Memory B cell (primary cell): ENCODE data around the gene ACY1.
A peak's percentile ranks its signal among the peaks of the same experiment; 100 is the strongest.

Source experiments
- ATAC-seq: fragments of 150-1000 bp; cut with Tn5 transposase; 2 replicates; pipeline ENCODE4 v1.10.0; 2021; ENCODE audit warnings: low read depth, mild to moderate bottlenecking, moderate library complexity
- DNase-seq, 2 donors: peaks; one replicate each; pipeline ENCODE4 v3.0.0; 2022; ENCODE audit warnings: low spot score in 2 of 2
- H3K27ac Mint-ChIP-seq: one replicate; pipeline ENCODE4 v1.8.0; 2022; ENCODE audit warnings: mild to moderate bottlenecking, moderate library complexity, mixed read lengths
- H3K27me3 Mint-ChIP-seq: one replicate; pipeline ENCODE4 v1.8.0; 2022; ENCODE audit warnings: mixed read lengths
- H3K36me3 Mint-ChIP-seq: one replicate; pipeline ENCODE4 v1.8.0; 2022; ENCODE audit warnings: mild to moderate bottlenecking, mixed read lengths
- H3K4me1 Mint-ChIP-seq: one replicate; pipeline ENCODE4 v1.8.0; 2022; ENCODE audit warnings: mixed read lengths
- H3K4me3 Mint-ChIP-seq: one replicate; pipeline ENCODE4 v1.8.0; 2022; ENCODE audit warnings: mild to moderate bottlenecking, moderate library complexity, mixed read lengths
- H3K9me3 Mint-ChIP-seq: one replicate; pipeline ENCODE4 v1.8.0; 2022; ENCODE audit warnings: mixed read lengths

Gene ACY1

GRCh38 chr3:51994530-51994929 lies 11.2 kb downstream of the ACY1 start:
- ATAC-seq: no peak
- Mint-ChIP-seq H3K27ac (peak overlapping the region; percentile 99), H3K9me3 (no peaks in the 10 kb centered on the region), H3K4me1 (peaks cover 17% of the 10 kb centered on the region), H3K27me3 (no peaks in the 10 kb centered on the region), H3K36me3 (peaks cover 15% of the 10 kb centered on the region), H3K4me3 (peak overlapping the region; percentile 98)
- DNase-seq: no peak

DNA sequence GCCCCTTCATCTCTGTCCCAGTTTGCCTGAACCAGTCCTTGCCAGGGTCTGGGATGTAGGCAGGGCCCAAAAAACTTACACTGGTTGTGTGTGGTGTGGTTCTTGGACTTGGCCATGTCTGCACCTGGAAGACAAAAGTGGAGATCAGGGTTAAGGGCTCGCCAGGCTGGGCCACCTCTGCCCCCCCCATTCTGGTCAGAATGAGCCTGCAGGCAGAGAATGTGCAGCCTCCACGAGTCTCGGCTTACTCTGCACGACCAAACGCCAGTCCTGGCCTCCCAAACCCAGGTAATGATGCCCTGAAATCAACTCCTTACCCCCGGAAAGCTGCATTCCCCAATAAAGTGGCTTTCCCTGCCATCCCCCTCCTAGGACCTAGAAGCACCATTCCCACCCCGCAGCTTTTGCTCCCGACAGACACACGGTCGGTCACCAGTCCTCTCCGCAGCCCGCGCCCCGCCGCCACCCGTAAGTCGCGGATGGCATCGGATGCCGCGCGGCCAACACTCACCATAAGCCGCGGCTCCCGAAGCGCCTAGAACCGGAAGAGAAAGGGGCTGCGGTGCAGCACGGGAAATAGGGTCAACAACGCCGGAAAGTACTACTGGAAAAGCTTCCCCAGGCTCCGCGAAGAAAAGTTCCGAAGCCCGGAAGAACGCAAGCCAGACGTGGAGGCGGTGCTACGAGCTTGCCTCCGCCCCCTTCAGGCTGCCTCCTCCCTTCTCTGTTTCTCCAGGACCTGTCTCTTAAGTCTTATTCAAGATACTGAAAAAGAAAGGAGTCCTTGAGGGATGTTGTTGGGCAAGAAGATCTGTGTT lies 12.2 kb downstream of the ACY1 start, which contains the start of gene RPL29:
Gene RPL29, minus strand, starts transcription at position 550 of the 818 bp plus-strand sequence. Its CDS starts 434 bp downstream, at position 116.
- ATAC-seq: peak; percentile 96
- Mint-ChIP-seq H3K9me3 (no peaks in the 10 kb centered on the region), H3K27ac (peak within 1 kb of the TSS; percentile 99), H3K4me3 (peak within 1 kb of the TSS; percentile 98), H3K36me3 (peaks cover 15% of the 10 kb centered on the region), H3K4me1 (peaks cover 17% of the 10 kb centered on the region), H3K27me3 (no peaks in the 10 kb centered on the region)
- DNase-seq: peak; percentile 88

GRCh38 chr3:51997172-51997571 lies 13.8 kb downstream of the ACY1 start:
- Mint-ChIP-seq H3K4me1 (peaks cover 20% of the 10 kb centered on the region), H3K9me3 (no peaks in the 10 kb centered on the region), H3K27me3 (no peaks in the 10 kb centered on the region), H3K36me3 (peaks cover 12% of the 10 kb centered on the region), H3K27ac (no peak overlapping the region), H3K4me3 (peak overlapping the region; percentile 21)
- no peak for ATAC-seq
- no peak for DNase-seq

GRCh38 chr3:51997935-51998596 lies 14.7 kb downstream of the ACY1 start:
- peaks cover 20% of the 10 kb centered on the region for H3K4me1 Mint-ChIP-seq
- DNase-seq: no peak
- no peaks in the 10 kb centered on the region for H3K9me3 Mint-ChIP-seq
- H3K27ac Mint-ChIP-seq: no peak overlapping the region
- no peaks in the 10 kb centered on the region for H3K27me3 Mint-ChIP-seq
- ATAC-seq: no peak
- peaks cover 11% of the 10 kb centered on the region for H3K36me3 Mint-ChIP-seq
- H3K4me3 Mint-ChIP-seq: no peak overlapping the region

DNA sequence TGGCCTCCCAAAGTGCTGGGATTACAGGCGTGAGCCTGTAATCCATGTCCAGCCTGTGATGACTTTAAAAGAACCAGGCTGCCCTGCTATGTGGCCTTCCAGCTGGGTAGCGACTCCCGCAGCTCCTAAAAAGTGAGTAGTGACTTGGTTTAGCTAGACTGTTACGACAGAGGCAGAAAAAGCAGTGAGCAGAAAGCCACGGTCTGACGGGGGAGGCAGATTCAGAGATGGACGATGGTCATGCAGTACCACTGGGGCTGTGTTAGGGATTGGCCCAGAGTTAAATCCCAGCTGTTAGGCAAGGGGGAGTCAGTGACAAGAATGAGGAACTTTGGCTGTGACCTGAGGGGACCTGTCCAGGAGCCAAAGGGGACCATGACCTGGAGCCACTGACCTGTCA lies 15.4 kb downstream of the ACY1 start:
- no peaks in the 10 kb centered on the region for H3K27me3 Mint-ChIP-seq
- H3K36me3 Mint-ChIP-seq: peaks cover 10% of the 10 kb centered on the region
- no peak for ATAC-seq
- peaks cover 17% of the 10 kb centered on the region for H3K4me1 Mint-ChIP-seq
- H3K4me3 Mint-ChIP-seq: no peak overlapping the region
- no peaks in the 10 kb centered on the region for H3K9me3 Mint-ChIP-seq
- DNase-seq: no peak
- H3K27ac Mint-ChIP-seq: no peak overlapping the region

DNA sequence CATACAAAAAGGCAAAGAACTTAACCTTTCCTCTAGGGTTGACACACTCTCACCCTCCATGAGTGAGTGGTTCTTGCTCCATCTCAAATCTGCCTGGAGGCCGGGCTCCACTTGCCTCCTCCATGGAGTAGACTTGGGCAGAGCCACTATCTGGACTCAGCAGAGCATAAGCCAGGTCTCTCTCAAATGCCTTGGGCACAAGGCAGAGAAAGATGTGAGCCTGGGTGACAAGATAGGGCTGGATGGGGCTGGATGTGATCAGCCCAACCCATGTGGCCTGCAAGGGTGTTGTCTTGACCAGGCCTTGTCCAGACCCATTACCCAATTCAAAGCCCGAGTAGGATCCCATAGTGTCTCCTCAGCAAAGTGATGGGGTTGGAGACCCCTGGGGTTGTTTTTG lies 16.5 kb downstream of the ACY1 start:
- Mint-ChIP-seq H3K27me3 (no peaks in the 10 kb centered on the region), H3K4me3 (no peak overlapping the region), H3K9me3 (no peaks in the 10 kb centered on the region), H3K27ac (no peak overlapping the region), H3K4me1 (peaks cover 9% of the 10 kb centered on the region), H3K36me3 (peaks cover 2% of the 10 kb centered on the region)
- ATAC-seq (no peak), DNase-seq (no peak)

DNA sequence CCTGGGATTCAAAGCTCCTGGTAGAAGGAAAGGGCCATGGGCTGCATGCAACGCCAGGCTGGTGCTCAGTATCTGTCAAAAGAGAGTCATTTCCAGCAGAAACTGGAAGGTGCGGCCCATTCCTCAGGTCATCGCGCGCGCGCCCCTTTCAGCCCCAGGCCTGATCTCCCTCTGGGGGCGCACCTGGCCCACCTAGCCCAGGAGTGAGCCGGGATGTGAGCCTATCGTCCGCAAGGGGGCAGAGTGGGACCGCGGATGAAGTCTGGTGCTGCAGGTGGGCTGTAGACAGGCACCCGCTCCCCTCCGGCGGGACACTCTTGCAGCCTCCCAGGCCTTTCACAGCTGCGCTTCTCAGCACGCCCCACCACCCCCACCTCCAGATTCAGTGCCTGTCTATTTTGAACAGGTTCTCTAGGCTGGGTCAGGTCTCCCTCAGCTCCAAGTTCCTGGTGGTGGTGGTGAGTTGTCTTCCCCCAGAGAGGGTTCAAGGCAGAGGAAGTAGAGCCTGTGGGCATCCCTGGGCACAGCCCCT lies 18.2 kb downstream of the ACY1 start:
- H3K27ac Mint-ChIP-seq: no peak overlapping the region

DNA sequence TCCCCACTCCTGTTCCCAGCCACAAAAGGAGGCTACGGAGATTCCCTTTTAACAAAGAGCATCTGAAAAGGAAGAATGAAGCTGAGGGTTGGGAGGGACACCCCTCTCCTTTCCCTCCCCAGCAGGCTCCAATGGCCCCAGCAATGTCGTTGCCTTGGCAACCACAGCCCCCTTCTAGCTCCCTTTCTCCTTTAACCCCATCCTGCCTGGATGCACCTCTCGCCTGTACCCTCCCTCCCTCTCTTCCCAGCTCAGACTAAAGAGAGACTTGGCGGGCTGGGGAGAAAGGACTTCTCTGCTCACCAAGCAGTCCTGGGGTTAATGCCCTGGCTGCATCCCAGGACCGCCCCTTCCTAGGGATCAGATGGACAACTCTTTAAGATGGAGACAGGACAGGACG lies 19.4 kb downstream of the ACY1 start:
- DNase-seq (no peak), ATAC-seq (no peak)
- Mint-ChIP-seq H3K4me1 (peaks cover 3% of the 10 kb centered on the region), H3K36me3 (no peaks in the 10 kb centered on the region), H3K27ac (no peak overlapping the region), H3K4me3 (no peak overlapping the region), H3K27me3 (no peaks in the 10 kb centered on the region), H3K9me3 (no peaks in the 10 kb centered on the region)

More for the DNA sequence above, 18.2 kb downstream of the ACY1 start:
- Mint-ChIP-seq H3K9me3 (no peaks in the 10 kb centered on the region), H3K4me3 (no peak overlapping the region), H3K4me1 (peaks cover 3% of the 10 kb centered on the region), H3K27me3 (no peaks in the 10 kb centered on the region), H3K36me3 (no peaks in the 10 kb centered on the region)
- ATAC-seq (peak; percentile 99), DNase-seq (peak; percentile 87 to 92)

DNA sequence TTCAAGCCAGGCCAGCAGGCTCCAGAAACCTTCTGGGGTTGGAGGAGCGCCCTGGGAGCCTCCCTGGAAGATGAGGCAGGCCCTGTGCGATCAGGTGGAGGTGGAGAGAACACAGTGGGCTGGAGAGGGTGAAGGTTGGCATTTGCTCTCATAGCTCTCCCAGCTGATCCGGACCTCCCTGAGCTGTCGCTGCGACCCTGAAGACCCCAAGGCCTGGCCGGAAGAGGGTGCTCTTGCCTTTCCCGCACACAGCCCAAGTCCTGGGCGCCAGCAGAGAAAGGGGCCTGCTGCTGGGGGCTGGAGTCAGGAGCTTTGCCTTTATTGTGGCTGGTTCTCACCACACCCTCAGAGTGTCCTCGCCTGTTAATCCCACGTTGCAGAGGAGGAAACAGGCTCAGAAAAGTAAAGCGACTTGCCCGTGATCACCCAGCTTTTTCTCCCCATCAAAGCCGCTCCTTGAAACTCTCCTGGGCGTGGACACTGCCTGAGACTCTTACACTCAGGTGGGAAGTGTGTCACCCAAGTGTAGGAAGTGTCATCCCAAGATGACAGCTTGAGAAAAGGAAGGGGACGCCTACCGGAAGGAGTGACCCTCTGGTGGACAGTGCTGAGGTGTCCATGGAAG lies 20.9 kb downstream of the ACY1 start:
- DNase-seq (no peak), ATAC-seq (no peak)
- H3K27ac Mint-ChIP-seq: no peak overlapping the region
- H3K4me3 Mint-ChIP-seq: no peak overlapping the region
- H3K4me1 Mint-ChIP-seq: peaks cover 3% of the 10 kb centered on the region
- H3K36me3 Mint-ChIP-seq: no peaks in the 10 kb centered on the region
- H3K27me3 Mint-ChIP-seq: no peaks in the 10 kb centered on the region
- H3K9me3 Mint-ChIP-seq: no peaks in the 10 kb centered on the region

- ATAC-seq (no peak), DNase-seq (no peak)
- Mint-ChIP-seq H3K27me3 (no peaks in the 10 kb centered on the region), H3K9me3 (no peaks in the 10 kb centered on the region), H3K4me3 (no peak overlapping the region), H3K4me1 (peaks cover 3% of the 10 kb centered on the region), H3K27ac (no peak overlapping the region), H3K36me3 (no peaks in the 10 kb centered on the region)
Measured at GRCh38 chr3:52004906-52005395, 21.6 kb downstream of the ACY1 start.

GRCh38 chr3:52005571-52005986 lies 22.2 kb downstream of the ACY1 start:
- DNase-seq: no peak

DNA sequence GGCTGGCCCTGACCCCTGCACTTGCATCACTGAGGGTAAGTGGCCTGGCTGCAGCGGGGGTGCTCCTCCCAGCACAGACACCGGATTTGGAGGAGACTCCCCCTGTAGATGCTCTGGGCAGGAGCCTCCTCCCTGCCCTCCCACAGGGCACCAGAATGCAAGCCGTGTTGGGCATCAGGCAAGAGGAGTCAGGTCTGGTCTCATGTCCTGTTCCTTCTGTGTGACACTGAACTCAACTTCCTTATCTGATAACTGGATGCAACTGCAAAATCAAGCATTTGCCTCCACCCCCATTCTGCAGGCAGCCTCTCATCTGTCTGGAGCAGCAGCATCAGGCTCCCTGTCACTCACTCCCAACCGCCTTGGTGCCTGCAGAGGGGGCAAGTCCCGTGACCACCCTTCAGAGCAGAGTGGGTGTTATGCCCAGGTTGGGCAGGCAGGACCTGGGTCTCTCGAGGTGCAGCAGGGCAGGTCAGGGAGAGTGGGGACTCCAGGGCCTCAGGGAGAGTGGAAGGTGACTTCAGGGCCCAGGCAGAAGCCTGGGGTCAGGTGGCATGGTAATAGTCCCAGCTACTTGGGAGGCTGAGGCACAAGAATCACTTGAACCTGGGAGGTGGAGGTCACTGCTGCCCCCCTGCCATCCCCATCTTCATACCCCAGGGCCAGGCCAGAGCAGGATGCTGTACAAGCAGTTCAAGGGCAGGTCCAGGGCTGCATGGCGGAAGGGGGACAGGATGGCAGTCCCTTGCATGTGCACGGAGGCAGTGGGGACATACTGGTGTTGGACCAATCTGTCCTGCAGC lies 22.9 kb downstream of the ACY1 start:
- Mint-ChIP-seq H3K4me1 (peaks cover 3% of the 10 kb centered on the region), H3K36me3 (no peaks in the 10 kb centered on the region), H3K27me3 (peaks cover 3% of the 10 kb centered on the region), H3K4me3 (no peak overlapping the region), H3K9me3 (peaks cover 2% of the 10 kb centered on the region), H3K27ac (no peak overlapping the region)
- ATAC-seq: no peak
- no peak for DNase-seq

More at GRCh38 chr3:52005571-52005986, 22.2 kb downstream of the ACY1 start:
- ATAC-seq: no peak
- Mint-ChIP-seq H3K27me3 (peaks cover 3% of the 10 kb centered on the region), H3K4me3 (no peak overlapping the region), H3K36me3 (no peaks in the 10 kb centered on the region), H3K4me1 (peaks cover 3% of the 10 kb centered on the region), H3K9me3 (peaks cover 2% of the 10 kb centered on the region), H3K27ac (no peak overlapping the region)

DNA sequence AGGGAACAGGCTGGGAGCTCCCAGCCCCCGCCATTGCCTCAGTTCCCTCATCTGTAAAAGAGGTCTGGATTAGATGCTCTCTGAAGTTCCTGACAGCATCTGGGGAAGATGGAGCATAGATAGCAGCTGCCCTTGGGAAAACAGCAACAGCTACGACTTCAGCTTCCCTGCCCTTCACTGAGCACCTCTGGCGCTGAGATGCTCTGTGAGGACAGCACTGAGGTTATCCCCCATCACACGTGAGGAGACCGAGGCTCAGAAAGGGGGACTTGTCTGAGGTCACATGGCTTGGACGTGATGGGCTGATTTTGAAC lies 23.4 kb downstream of the ACY1 start:
- DNase-seq: no peak
- Mint-ChIP-seq H3K4me3 (no peak overlapping the region), H3K27me3 (peaks cover 3% of the 10 kb centered on the region), H3K36me3 (no peaks in the 10 kb centered on the region), H3K27ac (no peak overlapping the region), H3K4me1 (no peaks in the 10 kb centered on the region), H3K9me3 (peaks cover 2% of the 10 kb centered on the region)
- ATAC-seq: no peak
